ENCODE results near the gene FLOT2.
"Not testable (repeated sequence)": the region's sequence is repeated elsewhere in the genome, so short reads cannot be mapped to it uniquely, and the experiment has no call there.

The FLOT2 gene

DNA sequence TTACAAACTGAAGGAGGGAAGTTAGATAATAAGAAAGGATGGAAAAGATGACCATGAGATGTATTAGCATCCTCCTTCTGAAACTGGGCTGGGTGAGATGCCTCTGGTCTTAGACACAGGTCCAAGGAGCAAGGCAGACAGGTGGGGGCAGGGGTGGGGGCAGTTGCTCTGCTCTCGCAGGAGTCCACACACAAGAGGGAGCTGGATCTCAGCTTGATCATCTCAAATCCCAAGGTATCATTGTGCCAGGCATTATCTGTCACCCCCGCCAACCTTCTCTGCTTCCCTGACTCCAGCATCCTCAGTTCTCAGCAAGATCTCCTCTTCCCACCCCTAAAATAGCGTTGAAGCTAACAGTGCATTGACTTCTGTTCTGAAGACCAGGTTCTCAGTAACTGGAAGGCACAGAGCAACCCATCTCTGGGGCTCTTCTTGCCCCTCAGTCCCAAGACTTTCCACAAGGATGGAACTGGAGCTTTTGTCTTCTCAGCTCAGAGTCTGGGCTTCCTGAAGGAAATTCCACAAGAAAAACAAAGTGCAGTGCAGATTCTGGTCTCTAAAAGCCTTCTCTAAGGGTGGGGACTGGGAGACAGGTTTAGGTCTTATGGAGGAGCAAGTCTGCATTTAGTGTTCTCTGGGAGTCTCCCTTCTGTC, 1.6 kb downstream of the FLOT2 start:
- peak; percentile 19 for DNase-seq (ENCODE audit: low spot score)

DNA sequence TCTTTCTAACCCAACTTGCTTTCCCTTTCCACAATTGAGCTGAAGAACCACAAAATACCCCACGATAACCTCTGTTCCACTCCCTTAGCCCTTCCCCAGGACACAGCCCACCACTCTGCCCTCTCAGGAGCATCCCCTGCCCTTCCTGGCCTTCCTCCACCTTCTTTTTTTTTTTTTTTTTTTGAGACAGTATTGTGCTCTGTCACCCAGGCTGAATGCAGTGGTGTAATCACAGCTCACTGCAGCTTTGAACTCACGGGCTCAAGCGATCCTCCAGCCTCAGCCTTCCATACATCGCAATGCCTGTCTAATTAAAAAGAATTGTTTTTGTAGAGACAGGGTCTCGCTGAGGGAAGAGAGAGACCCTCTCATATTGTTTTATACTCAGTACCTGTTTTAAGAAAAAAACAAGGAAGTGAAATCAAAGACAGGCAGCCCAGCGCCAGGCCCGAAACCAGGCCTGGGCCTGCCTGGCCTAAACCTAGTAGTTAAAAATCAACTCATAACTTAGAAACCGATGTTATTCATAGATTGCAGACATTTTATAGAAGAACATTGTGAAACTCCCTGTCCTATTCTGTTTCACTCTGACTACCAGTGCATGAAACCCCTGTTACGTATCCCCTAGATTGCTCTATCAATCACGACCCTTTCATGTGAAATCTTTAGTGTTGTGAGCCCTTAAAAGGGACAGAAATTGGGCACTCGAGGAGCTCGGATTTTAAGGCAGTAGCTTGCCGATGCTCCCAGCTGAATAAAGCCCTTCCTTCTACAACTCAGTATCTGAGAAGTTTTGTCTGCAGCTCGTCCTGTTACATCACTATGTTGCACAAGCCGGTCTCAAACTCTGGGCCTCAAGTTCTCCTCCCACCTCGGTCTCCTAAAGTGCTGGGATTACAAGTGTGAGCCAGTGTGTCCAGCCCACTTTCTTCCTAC, 4.0 kb downstream of the FLOT2 start:
- DNase-seq (ENCODE audit: low spot score), result not testable (repeated sequence)

DNA sequence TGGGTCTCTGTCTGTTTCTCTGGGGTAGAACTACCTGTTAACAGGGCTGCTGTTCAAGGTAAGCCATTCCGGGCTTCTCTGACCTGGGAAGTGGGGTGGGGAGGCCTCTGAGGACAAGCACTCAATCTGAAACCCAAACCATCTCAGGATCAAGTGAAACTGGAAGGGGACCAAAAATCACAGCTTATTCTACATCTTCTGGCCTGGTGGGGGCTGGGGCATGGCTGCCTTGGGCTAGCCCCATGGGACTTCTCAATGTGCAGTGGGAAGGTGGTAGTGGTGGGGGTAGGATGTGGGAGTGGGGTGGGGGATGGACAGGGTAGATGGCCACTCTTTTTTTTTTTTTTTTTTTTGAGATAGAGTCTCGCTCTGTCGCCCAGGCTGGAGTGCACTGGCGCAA, 5.5 kb downstream of the FLOT2 start:
- no peak for DNase-seq (ENCODE audit: low spot score)

DNA sequence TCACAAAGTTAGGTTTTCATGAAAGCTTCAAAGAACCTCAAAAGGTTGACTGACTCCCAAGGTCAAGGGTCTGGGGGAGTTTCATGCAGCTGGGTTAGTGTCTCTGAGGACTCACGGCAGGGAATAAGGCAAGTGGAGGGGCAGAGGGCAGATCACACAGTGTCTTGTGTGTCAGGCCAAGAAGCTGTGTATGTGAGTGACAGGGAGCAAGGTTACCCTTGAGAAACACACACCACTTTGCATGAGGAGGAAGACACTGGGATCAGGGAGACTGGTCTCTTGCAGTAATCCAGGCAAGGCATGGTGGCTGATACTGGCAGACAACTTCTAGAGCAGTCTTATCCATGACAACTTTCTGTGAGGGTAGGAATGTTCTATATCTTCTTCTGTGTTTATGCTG, 6.3 kb downstream of the FLOT2 start:
- DNase-seq (ENCODE audit: low spot score), result no peak

DNA sequence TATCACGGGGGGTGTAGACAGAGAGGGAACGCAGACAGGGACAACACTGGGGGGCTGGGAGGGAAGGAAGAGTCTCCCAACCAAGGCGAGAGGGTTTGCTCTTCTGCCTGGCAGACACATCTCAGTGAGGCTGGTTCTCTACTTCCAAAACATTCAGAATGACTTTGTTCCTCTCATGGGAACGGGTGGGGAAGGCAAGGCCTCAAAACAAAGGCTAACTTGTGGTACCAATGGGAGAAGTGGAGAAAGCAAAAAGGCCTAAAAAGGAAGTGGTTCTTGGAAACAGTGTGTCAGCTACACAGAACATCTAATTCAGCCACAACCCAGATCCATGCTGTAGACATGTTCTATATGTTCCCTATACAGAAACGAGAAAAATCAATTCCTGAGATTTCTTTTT, 7.5 kb downstream of the FLOT2 start:
- no peak for DNase-seq (ENCODE audit: low spot score)

DNA sequence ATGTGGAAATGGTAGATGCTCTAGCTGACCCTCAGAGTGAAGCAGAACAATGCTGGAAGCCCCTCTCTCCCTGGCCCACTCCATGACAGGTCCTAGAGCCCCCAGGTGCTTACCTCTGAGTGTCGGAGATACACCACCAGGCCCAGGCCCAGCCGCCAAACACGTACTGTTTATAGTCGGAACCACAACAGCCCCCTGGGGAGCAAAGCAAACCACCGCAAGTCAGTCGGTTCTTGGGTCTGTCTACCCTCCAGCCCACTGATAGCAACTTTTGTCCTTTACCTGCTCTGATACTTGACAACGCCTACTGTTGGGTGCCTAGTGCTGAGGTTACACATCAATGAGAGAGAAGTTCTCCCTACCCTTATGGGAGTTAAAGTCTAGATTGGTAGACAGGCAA, 8.7 kb downstream of the FLOT2 start:
- no peak for DNase-seq (ENCODE audit: low spot score)

DNA sequence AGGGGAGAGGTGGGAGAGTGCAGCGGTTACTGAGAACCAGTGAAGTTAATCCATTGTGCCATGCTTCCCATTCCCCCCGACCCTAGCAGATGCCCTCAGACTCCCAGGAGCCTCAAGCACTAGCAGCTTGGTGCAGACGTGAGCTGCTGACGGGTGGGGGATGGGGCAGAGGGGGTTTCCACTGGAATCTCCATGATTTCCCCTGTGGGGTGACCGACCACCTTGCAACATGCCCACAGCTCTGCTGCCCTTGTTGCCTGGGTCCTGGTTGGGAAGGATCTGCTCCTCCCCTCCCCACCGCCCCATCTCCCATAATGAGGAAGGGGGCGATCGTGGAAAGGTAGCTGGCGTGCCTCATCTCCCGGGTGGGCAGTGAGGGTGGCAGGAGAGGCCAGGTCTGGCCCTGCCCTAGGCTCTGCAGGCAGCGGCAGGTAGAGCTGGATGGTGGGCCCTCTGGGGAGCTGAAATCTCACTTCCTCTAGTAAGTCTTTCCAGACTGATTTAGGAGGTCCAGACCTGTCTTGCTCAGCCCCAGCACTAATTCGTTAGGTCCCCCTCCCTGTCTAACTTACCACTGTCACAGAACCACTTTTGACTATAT, 9.6 kb downstream of the FLOT2 start:
- no peak for DNase-seq (ENCODE audit: low spot score)

DNA sequence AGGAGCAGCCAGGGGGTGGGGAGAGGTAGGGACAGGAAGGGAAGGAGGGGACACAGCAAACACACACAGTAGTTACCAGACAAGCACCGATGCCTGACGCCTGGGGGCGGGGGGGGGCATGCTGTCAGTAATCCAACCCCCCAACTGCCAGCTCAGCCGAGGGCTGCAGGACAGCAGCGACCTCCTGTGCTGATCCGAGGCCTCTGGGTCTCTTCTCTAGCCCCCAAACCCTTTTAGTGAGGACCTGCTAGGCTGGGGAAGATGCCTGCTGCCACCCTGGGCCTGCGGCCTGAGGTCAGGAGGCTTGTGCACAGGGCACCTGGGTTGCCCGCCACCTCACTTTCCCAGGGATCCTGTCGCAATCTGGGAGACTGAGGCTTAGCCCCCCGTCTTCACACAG, 11.6 kb downstream of the FLOT2 start:
- DNase-seq (ENCODE audit: low spot score), result no peak

DNA sequence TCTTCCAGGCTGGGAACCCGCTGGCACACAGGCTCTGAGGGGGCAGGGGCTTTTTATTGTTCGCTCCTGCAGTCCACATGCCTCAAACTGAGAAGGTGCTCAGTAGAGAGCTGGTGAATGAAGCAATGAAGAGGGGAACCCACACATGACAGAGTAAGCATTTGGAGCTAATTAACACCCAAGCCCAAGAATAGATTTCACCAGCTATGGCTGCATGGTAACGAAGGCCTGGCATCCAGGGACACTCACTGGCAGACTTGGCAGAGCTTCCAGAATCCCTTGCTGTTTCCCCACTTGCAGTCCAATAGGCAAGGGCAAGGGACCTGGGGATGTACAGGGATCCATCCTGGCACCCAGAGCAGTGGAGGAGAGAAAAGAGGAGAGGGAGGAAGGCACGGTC, 12.2 kb downstream of the FLOT2 start:
- DNase-seq (ENCODE audit: low spot score), result no peak

DNA sequence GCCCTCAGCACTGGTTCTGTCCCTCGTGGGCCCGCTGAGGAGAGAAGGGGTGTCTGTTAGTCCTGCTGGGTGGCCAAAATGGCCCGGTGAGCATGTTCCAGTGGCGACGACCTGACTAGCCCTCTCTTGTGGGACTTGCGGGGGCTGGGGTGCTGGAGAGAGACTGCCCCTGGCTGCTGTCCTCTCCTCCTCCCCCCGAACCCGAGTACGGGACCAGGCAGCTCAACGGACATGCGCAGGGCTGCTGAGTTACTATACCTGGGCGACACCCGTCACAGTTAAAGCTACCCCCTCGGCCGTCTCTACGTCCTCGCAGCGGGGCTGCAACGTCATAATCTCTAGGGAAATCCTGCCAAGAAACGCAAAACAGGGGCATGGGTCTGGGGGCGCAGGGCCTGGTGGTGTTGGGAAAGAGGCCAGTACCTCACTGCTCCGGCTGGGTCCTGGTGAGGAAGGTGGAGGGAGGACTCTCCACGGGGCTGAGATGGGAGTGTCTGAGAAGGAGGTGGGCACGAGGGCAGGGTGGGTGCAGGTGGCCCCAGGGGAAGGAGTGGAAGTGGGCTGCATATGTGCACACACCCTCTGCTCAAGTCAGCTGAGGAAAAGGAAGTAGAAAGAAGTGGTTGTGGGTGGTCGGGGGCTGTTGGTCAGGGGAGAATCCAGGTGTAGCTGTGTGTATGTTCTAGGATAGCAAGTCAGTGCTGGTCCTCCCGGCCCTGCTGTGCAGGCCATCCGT, 13.4 kb downstream of the FLOT2 start:
- no peak for DNase-seq (ENCODE audit: low spot score)

DNA sequence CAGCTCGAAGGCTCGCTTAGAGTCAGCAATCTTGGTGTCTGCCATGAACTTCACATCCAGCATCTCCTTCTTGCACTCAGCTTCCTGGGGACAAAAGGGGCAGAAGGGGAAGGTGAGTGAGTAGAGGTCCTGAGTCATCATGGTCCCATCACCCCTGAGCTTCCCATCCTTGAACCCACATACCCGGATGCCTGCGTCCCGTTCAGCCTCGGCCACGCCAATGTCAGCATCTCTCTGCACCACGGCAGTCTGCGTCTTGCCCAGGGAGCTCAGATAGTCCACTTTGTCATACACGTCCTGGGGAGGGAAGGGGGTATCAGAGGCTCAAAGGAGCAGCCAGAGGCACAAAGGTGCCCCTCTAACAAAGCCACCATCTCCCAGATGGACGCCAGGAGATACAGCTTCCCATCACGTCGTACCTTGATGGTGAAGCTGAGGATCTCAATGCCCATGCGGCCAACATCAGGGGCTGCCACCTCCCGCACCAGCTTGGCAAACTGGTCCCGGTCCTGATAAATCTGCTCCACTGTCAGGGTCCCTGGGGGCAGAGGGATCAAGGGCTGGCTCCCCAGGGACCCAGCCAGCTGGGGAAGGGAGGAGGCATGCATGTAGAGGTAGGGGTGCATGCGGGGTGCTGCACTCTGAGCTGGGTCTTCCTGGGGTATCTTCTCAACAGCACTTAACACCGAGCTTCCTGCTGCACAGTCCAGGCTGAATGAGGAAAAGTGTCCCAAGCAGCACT, 15.2 kb downstream of the FLOT2 start:
- no peak for DNase-seq (ENCODE audit: low spot score)

DNA sequence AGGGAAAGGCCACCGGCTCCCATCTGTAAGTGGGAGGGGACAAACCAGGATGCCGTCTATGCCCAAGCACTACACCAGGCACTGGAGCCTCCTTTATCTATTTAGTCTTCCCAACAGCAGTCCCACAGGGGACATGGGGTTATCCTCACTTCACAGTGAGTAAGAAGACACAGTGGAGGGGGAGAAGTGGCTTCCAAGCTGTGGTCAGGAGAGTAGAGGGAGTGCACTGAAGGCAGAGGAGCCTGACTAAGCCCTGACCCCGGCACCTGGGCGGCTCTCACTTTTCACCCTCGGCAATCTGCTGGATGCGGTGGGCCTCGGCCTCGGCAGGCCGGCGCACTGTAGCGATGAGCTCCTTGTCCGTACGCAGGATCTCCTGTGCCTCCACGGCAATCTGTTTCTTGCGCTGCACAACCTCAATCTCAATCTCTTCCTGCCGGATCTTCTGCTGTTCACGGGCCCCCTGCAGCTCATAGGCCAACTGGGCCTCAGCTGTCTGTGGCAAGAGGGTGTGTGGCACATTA, 15.9 kb downstream of the FLOT2 start:
- no peak for DNase-seq (ENCODE audit: low spot score)

DNA sequence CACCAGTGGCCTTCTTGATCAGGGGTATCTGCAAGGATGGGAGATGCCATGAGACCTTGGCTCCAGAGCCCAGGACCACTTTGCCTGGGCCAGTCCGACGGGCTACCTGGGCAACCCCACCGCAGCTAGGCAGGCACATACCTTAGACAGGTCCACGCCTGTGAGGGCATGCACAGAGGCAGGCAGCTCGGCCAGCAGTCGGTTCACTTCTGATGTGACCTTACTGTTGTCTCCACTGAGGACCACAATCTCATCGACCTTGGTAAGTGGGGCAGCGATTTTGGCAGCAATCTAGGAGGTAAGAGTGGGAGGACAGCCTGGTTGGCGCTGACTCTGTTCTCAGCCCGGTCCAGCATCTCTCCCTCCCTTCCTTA, 17.0 kb downstream of the FLOT2 start:
- DNase-seq (ENCODE audit: low spot score), result no peak

DNA sequence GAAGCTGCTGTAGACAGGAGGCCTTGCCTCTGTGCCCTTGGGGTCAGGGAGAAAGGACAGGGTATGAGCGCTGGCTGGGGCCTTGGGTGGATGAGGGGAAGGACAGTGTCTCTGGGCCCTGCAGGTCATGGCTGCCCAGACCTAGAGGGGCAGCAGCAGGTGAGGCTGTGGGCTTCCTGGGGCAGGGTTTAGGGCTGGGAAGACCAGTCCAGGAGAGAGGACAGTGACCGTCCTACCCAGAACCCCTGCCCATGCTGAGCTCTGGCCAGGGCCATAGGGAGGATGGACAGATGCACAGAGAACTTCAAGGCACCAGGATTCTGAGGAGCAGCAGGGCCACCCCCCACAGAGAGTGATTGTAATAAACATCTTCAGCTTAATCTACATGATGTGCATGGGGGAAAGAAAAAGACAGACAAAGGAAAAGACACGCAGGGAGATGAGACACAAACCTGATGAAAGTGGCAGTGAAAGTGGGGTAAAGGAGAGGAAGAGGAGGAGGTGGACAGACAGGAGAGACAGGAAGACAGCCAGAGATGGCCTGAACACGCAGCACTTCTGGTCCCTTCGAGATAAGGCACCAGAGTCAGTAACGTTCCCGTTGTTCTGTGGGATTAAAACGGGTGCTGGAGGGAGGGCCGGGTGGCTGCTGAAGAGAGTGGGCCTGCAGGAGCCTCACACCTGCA, 17.5 kb downstream of the FLOT2 start:
- DNase-seq (ENCODE audit: low spot score), result no peak

DNA sequence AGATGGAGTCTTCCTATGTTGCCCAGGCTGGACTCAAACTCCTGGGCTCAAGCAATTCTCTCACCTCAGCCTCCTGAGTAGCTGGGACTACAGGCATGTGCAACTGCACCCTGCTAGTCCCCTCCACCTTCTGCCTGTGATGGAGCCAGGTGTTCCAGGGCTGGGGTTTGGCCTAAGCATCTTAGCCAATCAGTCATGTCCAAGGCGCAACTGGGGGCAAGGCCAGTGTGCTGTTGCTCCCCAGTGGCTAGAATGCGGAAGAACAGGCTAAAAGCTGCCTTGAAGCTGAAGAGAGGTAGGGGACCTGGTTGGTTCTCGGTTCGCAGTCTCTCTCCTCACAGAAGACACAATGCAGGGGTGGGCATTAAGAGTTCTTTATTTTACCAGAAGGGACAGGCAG, 18.6 kb downstream of the FLOT2 start:
- DNase-seq (ENCODE audit: low spot score), result peak; percentile 51

DNA sequence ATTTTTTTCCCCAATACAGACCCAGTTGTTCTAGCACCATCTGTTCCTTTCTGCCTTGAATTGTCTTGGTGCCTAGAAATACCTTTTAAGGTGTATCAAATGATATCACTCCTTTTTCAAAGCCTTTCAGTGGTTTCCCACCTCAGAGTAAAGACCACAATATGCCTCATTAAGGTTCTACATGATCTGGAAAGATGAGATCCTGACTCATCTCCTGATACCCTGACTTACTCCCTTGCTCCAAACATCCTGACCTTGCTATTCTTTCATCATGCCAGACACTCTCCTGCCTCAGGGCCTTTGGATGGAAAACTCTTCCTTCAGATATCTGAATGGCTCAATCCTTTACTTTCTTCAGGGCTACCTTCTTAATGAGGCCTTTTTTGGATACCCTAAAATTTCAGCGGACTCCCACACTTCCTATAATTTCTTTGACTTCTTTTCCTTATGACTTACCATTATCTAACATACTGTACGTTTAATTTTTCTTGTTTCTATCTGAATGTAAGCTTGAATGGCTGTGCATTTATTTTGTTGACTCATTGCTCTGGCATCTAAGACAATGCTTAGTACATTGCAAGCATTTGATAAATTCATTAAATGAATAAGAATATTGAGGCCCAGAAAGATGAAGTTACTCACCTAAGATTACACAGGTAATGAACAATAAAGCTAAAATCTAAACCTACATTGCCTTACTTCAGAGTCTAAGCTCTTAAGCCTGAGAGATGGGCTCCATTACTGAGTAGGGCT, 19.2 kb downstream of the FLOT2 start:
- no peak for DNase-seq (ENCODE audit: low spot score)

DNA sequence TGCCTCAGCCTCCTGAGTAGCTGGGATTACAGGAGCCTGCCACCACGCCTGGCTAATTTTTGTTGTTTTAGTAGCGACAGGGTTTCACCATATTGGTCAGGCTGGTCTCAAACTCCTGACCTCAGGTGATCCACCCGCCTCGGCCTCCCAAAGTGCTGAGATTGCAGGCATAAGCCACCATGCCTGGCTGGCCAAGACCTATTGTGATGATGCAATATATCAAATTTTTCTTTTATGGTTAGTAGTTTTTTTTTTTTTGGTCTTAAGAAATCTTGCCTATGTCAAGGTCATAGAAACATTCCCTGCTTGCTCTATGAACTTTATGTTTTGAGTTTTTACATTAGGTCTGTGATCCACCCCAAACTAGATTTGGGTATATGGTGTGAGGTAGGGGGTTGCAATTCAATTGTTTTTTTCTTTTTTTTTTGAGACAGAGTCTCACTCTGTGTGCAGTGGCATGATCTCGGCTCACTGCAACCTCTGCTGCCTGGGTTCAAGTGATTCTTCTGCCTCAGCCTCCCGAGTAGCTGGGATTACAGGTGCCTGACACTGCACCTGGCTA, 20.3 kb downstream of the FLOT2 start:
- not testable (repeated sequence) for DNase-seq (ENCODE audit: low spot score)

DNA sequence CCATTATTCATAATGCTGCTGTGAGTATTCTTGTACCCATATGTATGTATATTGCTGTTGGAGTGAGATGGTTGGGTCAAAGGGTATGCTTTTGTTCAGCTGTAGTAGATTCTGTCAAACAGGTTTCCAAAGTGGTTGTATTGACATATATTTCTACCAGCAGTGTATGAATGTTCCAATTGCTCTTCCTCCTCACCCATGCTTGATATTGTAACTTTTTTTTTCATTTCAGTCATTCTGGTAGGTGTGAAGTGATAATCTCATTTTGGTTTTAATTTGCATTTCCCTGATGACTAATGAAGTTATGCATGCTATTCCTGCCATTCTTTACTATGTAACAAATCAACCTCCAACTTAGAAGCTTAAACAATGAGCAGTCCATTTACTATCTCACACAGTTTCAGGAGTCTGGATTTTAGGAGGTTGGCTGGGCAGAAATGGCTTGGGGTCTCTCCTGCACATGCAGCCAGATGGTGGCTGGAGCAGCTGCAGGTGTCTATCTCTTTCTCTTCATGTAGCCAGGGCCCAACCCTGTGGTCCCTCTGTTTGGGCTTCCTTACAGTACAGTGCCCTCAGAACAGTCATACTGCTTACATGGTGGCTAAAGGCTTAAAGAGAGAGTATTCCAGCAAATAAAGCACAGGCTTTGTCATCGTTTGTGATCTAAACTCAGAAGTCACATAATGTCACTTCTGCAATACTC, 21.5 kb downstream of the FLOT2 start:
- no peak for DNase-seq (ENCODE audit: low spot score)

DNA sequence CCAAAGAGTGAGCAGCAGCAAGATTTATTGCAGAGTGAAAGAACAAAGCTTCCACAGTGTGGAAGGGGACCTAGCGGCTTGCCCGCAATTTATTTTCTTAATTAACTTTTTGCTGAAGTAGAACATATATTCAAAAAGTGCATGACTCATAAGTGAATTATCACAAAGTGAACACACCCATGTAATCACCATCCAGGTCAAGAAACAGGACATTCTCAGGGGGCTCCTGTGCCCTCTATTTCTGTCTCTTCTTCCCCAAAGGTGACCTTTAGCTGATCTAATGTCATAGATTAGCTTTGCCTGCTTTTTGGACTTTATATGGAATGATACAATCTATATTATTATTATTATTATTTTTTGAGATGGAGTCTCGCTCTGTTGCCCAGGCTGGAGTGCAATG, 22.8 kb downstream of the FLOT2 start:
- DNase-seq (ENCODE audit: low spot score), result no peak

Data from cerebellar cortex (tissue), 1 donor.